ENCODE data around the gene DGKB. TPM values are rescaled to one million over a fixed set of nuclear protein-coding genes. Genes with fewer than 3 reads are reported as not detected.

Gene DGKB
- total RNA-seq, 1 experiment from 2014 or later, result 0.48 TPM

- Histone ChIP-seq H4K20me1 (ENCODE audit: insufficient read depth) (no peaks in the 10 kb centered on the region), H3F3A (ENCODE audit: insufficient read depth, low read depth) (no peaks in the 10 kb centered on the region), H3K27ac (no peak overlapping the region), H3K27me3 (ENCODE audit: insufficient read depth, low read depth) (no peaks in the 10 kb centered on the region), H3K9me2 (ENCODE audit: insufficient read depth) (no peaks in the 10 kb centered on the region), H3K9me3 (ENCODE audit: insufficient read depth, low read depth) (no peaks in the 10 kb centered on the region), H3K4me3 (no peak overlapping the region), H3K36me3 (ENCODE audit: low read depth) (no peaks in the 10 kb centered on the region), H2AFZ (no peak overlapping the region), H3K79me2 (ENCODE audit: low read depth) (no peaks in the 10 kb centered on the region), H3K4me1 (replicated peaks; ENCODE audit: insufficient read depth) (no peaks in the 10 kb centered on the region), H3K4me2 (no peak overlapping the region)
- BruUV-seq (replicated peaks), result no TSS peak
- TF ChIP-seq, protein P1, sequence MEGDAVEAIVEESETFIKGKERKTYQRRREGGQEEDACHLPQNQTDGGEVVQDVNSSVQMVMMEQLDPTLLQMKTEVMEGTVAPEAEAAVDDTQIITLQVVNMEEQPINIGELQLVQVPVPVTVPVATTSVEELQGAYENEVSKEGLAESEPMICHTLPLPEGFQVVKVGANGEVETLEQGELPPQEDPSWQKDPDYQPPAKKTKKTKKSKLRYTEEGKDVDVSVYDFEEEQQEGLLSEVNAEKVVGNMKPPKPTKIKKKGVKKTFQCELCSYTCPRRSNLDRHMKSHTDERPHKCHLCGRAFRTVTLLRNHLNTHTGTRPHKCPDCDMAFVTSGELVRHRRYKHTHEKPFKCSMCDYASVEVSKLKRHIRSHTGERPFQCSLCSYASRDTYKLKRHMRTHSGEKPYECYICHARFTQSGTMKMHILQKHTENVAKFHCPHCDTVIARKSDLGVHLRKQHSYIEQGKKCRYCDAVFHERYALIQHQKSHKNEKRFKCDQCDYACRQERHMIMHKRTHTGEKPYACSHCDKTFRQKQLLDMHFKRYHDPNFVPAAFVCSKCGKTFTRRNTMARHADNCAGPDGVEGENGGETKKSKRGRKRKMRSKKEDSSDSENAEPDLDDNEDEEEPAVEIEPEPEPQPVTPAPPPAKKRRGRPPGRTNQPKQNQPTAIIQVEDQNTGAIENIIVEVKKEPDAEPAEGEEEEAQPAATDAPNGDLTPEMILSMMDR (conservative IDR thresholded peaks at IDR 0.05), result no peak
- no peak for TF ChIP-seq EZH2 (IDR thresholded peaks at IDR 0.05; ENCODE audit: low read depth)
- ChIA-PET POLR2A (ENCODE audit: unreplicated experiment) (no interaction called here), CTCF (no interaction called here)
- intact Hi-C loops (cut with micrococcal nuclease; ENCODE audit: unreplicated experiment), result no loop called here
- no peak for DNase-seq
Measured at GRCh38 chr7:14542624-14543023, 359.9 kb downstream of the DGKB start.

- Histone ChIP-seq H3K36me3 (ENCODE audit: low read depth) (no peaks in the 10 kb centered on the region), H3K9me2 (ENCODE audit: insufficient read depth) (no peaks in the 10 kb centered on the region), H2AFZ (no peak overlapping the region), H3K4me2 (no peak overlapping the region), H3K27me3 (ENCODE audit: insufficient read depth, low read depth) (no peaks in the 10 kb centered on the region), H3K79me2 (ENCODE audit: low read depth) (no peaks in the 10 kb centered on the region), H4K20me1 (ENCODE audit: insufficient read depth) (no peaks in the 10 kb centered on the region), H3K4me3 (no peak overlapping the region), H3K4me1 (replicated peaks; ENCODE audit: insufficient read depth) (no peaks in the 10 kb centered on the region), H3K27ac (no peak overlapping the region), H3K9me3 (ENCODE audit: insufficient read depth, low read depth) (no peaks in the 10 kb centered on the region), H3F3A (ENCODE audit: insufficient read depth, low read depth) (no peaks in the 10 kb centered on the region)
- intact Hi-C loops (cut with micrococcal nuclease; ENCODE audit: unreplicated experiment), result no loop called here
- POLR2A ChIA-PET (ENCODE audit: unreplicated experiment), result no interaction called here
- DNase-seq, result no peak
- CTCF ChIA-PET, result no interaction called here
- BruUV-seq (replicated peaks), result no TSS peak
- TF ChIP-seq, protein P1 (conservative IDR thresholded peaks at IDR 0.05), result no peak
- TF ChIP-seq EZH2 (IDR thresholded peaks at IDR 0.05; ENCODE audit: low read depth), result no peak
Measured at GRCh38 chr7:14521183-14521582, 381.4 kb downstream of the DGKB start.

DNA sequence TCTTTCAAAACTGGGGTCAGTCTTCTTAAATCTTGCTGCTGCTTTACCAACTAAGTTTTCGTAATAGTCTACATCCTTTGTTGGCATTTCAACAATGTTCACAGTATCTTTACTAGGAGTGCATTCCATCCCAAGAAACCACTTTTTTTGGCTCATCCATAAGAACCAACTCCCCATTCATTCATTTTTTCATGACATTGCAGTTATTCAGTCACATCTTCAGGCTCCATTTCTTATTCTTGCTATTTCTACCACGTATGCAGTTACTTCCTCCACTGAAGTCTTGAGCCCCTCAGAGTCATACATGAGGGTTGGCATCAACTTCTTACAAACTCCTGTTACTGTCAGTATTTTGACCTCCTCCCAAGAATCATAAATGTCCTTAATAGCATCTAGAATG, 392.3 kb downstream of the DGKB start:
- H3K9me3 ChIP-seq (ENCODE audit: insufficient read depth, low read depth), result no peaks in the 10 kb centered on the region; the same call in 1 of the 2 replicates
- ChIA-PET CTCF (no interaction called here), POLR2A (ENCODE audit: unreplicated experiment) (no interaction called here)
- no peaks in the 10 kb centered on the region for H3K27me3 ChIP-seq (ENCODE audit: insufficient read depth, low read depth)
- H3K36me3 ChIP-seq (ENCODE audit: low read depth), result no peaks in the 10 kb centered on the region
- no peak overlapping the region for H3K4me2 ChIP-seq
- no peaks in the 10 kb centered on the region for H3K4me1 ChIP-seq (replicated peaks; ENCODE audit: insufficient read depth)
- H3K4me3 ChIP-seq, result no peak overlapping the region
- no peaks in the 10 kb centered on the region for H3F3A ChIP-seq (ENCODE audit: insufficient read depth, low read depth)
- TF ChIP-seq, protein P1 (conservative IDR thresholded peaks at IDR 0.05), result no peak
- TF ChIP-seq EZH2 (IDR thresholded peaks at IDR 0.05; ENCODE audit: low read depth), result no peak
- H2AFZ ChIP-seq, result no peak overlapping the region
- no peaks in the 10 kb centered on the region for H3K79me2 ChIP-seq (ENCODE audit: low read depth)
- intact Hi-C loops (cut with micrococcal nuclease; ENCODE audit: unreplicated experiment), result no loop called here
- BruUV-seq (replicated peaks), result no TSS peak
- H4K20me1 ChIP-seq (ENCODE audit: insufficient read depth), result no peaks in the 10 kb centered on the region
- no peak for DNase-seq
- no peak overlapping the region for H3K27ac ChIP-seq
- no peaks in the 10 kb centered on the region for H3K9me2 ChIP-seq (ENCODE audit: insufficient read depth)

Measured in PC-9 (cell line).